GM18499 (cell line): ENCODE measurements around the gene HEXD.

Experiments
- ATAC-seq: cut with Tn5 transposase; IDR thresholded peaks from one replicate; pipeline ENCODE4 v1.9.1; 2021; ENCODE audit warnings: moderate number of reproducible peaks; ENCODE audit not compliant: insufficient read depth, unreplicated experiment

HEXD gene

GRCh38 chr17:82479602-82480001 is 61.5 kb downstream of the HEXD start:
- no peak for ATAC-seq

DNA sequence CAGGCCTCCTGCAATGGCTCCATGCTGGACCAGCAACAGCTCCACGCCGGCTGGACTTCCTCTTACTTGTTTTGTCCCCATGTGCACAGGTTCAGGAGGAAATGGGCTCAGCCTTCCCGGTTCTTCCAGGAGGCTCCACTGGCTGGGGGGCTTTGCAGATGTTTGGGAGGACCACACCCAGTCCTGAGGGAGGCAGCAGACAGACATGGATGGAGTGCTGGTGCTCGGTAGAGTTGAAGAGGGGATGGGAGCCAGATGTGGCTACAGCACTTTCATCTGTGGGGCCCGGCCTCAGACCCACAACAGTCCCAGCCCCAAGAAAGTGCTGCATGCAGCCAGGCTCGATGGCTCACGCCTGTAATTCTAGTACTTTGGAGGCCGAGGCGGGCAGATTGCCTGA is 62.2 kb downstream of the HEXD start:
- no peak for ATAC-seq

DNA sequence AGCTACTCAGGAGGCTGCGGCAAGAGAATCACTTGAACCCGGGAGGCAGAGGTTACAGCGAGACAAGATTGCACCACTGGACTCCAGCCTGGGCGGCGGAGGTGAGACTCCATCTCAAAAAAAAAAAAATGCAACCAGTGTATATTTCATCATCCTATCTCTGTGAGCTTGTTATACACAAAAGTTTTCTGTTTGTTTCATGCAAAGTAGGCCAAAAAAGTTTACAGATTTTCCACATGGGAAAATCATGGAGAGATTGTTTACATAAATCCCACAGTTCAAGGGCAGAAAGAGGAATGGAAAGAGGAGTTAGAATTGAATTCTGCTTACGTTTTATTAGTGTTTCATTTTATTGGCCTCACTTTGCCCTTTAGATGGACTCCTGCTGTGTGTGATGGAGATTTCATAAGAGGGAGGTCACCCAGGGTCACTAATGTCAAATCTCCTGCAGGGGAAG is 65.1 kb downstream of the HEXD start:
- no peak for ATAC-seq

- no peak for ATAC-seq
Observed at GRCh38 chr17:82483836-82484235, 65.7 kb downstream of the HEXD start.

GRCh38 chr17:82486231-82487094 is 68.3 kb downstream of the HEXD start:
- no peak for ATAC-seq

- no peak for ATAC-seq
Observed at GRCh38 chr17:82487910-82488309, 69.8 kb downstream of the HEXD start.

GRCh38 chr17:82489117-82489516 is 71.0 kb downstream of the HEXD start:
- ATAC-seq = no peak

GRCh38 chr17:82489851-82490511 is 71.8 kb downstream of the HEXD start:
- ATAC-seq = no peak

DNA sequence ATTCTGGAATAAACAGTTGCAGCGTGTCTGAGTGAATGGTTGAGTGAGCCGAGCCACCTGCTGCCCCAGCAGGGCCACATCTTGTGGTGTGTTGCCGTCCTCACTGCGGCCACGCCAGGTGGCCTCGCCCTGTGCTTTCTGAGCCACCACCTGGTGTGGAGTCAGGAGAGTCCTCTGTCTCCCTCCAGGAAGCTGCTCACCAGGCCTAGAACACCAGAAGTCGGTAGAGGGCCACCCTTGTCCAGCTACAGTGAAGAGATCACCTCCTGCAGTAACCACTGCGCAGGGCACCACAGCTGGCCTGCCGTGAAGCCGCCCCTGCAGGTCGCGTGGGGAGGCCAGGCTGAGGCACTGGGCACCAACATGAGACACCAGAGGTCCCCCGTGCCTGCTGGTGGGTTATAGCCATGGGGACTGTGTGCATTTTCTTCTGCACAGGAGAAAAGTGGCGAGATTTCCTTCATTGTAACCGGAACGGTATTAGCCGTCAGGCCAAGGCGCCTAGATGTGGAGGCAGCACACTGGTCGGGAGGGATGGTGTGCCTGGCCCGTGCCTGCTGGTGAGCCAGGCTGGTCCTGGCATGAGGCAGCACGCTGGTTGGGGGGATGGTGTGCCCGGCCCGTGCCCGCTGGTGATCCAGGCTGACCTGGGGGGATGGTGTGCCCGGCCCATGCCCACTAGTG is 72.5 kb downstream of the HEXD start:
- ATAC-seq = no peak

GRCh38 chr17:82491196-82491530 is 73.0 kb downstream of the HEXD start:
- no peak for ATAC-seq

GRCh38 chr17:82491533-82491932 is 73.4 kb downstream of the HEXD start:
- ATAC-seq = no peak
